ENCODE data around the gene PMAIP1.

The PMAIP1 gene

GRCh38 chr18:59911600-59911999 lies 11.8 kb downstream of the PMAIP1 start:
- POLR2A ChIA-PET, result no interaction called here
- Histone ChIP-seq H3K36me3 (ENCODE audit: control insufficient read depth in 4 of 4, insufficient read depth in 4 of 4, low read length in 3 of 4) (no peaks in the 10 kb centered on the region), H3K9me3 (ENCODE audit: control extremely low read depth in 1 of 5, control insufficient read depth in 4 of 5, insufficient read depth in 2 of 5, low read depth in 1 of 5, low read length in 4 of 5) (peaks cover 0 to 4% (median 0%) of the 10 kb centered on the region in 5 experiments), H3K27ac (ENCODE audit: insufficient read depth in 1 of 2, low read depth in 1 of 2, low read length in 2 of 2, poor library complexity in 1 of 2, severe bottlenecking in 2 of 2) (peak overlapping the region in 1 of 2 experiments; percentile 17), H3K4me1 (ENCODE audit: control extremely low read depth in 1 of 4, control insufficient read depth in 4 of 4, insufficient read depth in 4 of 4, low read length in 3 of 4) (peaks cover 5 to 35% (median 16%) of the 10 kb centered on the region in 4 experiments), H3K27me3 (replicated peaks in 2 of 5; ENCODE audit: control insufficient read depth in 4 of 5, insufficient read depth in 5 of 5, low read length in 4 of 5) (no peaks in the 10 kb centered on the region), H3K4me3 (ENCODE audit: control insufficient read depth in 1 of 7, extremely low read depth in 1 of 7, insufficient read depth in 4 of 7, low read depth in 2 of 7, low read length in 6 of 7) (no peak overlapping the region)
- peak in 1 of 3 donors; percentile 50 for DNase-seq
- CTCF ChIA-PET, result interaction anchor here (1.3 kb wide), 1 partner anchor 11 kb away, joined by 3 read pairs; no protein-coding TSS in a partner anchor

GRCh38 chr18:59912007-59912550 lies 12.3 kb downstream of the PMAIP1 start:
- CTCF ChIA-PET, result interaction anchor here (1.1 kb wide), 1 partner anchor 33 kb away, joined by 3 read pairs; no protein-coding TSS in a partner anchor
- DNase-seq, result no peak
- H3K4me1 ChIP-seq (ENCODE audit: control extremely low read depth in 1 of 4, control insufficient read depth in 4 of 4, insufficient read depth in 4 of 4, low read length in 3 of 4), result peaks cover 5 to 35% (median 14%) of the 10 kb centered on the region in 4 experiments
- H3K27me3 ChIP-seq (replicated peaks in 2 of 5; ENCODE audit: control insufficient read depth in 4 of 5, insufficient read depth in 5 of 5, low read length in 4 of 5), result no peaks in the 10 kb centered on the region
- no peaks in the 10 kb centered on the region for H3K36me3 ChIP-seq (ENCODE audit: control insufficient read depth in 4 of 4, insufficient read depth in 4 of 4, low read length in 3 of 4)
- H3K4me3 ChIP-seq (ENCODE audit: control insufficient read depth in 1 of 7, extremely low read depth in 1 of 7, insufficient read depth in 4 of 7, low read depth in 2 of 7, low read length in 6 of 7), result no peak overlapping the region
- POLR2A ChIA-PET, result no interaction called here
- H3K27ac ChIP-seq (ENCODE audit: insufficient read depth in 1 of 2, low read depth in 1 of 2, low read length in 2 of 2, poor library complexity in 1 of 2, severe bottlenecking in 2 of 2), result no peak overlapping the region
- WGBS (ENCODE audit: insufficient coverage), result 82% methylated on average over 1 of the region's 2 CpGs
- peaks cover 0 to 4% (median 0%) of the 10 kb centered on the region in 5 experiments for H3K9me3 ChIP-seq (ENCODE audit: control extremely low read depth in 1 of 5, control insufficient read depth in 4 of 5, insufficient read depth in 2 of 5, low read depth in 1 of 5, low read length in 4 of 5)

GRCh38 chr18:59915606-59916005 lies 15.8 kb downstream of the PMAIP1 start:
- ChIA-PET POLR2A (no interaction called here), CTCF (interaction anchor here (0.7 kb wide), 1 partner anchor 9 kb away, joined by 3 read pairs; no protein-coding TSS in a partner anchor)
- 94% methylated on average over 4 of the region's 6 CpGs for WGBS (ENCODE audit: insufficient coverage)
- H3K36me3 ChIP-seq (ENCODE audit: control insufficient read depth in 4 of 4, insufficient read depth in 4 of 4, low read length in 3 of 4), result no peaks in the 10 kb centered on the region
- no peak overlapping the region for H3K4me3 ChIP-seq (ENCODE audit: control insufficient read depth in 1 of 7, extremely low read depth in 1 of 7, insufficient read depth in 4 of 7, low read depth in 2 of 7, low read length in 6 of 7)
- no peaks in the 10 kb centered on the region for H3K27me3 ChIP-seq (replicated peaks in 2 of 5; ENCODE audit: control insufficient read depth in 4 of 5, insufficient read depth in 5 of 5, low read length in 4 of 5)
- no peak overlapping the region for H3K27ac ChIP-seq (ENCODE audit: insufficient read depth in 1 of 2, low read depth in 1 of 2, low read length in 2 of 2, poor library complexity in 1 of 2, severe bottlenecking in 2 of 2)
- H3K9me3 ChIP-seq (ENCODE audit: control extremely low read depth in 1 of 5, control insufficient read depth in 4 of 5, insufficient read depth in 2 of 5, low read depth in 1 of 5, low read length in 4 of 5), result peaks cover 0 to 4% (median 0%) of the 10 kb centered on the region in 5 experiments
- no peak for DNase-seq
- H3K4me1 ChIP-seq (ENCODE audit: control extremely low read depth in 1 of 4, control insufficient read depth in 4 of 4, insufficient read depth in 4 of 4, low read length in 3 of 4), result peaks cover 16 to 45% (median 30%) of the 10 kb centered on the region in 4 experiments

- no peaks in the 10 kb centered on the region for H3K36me3 ChIP-seq (ENCODE audit: control insufficient read depth in 4 of 4, insufficient read depth in 4 of 4, low read length in 3 of 4)
- no peak overlapping the region for H3K4me3 ChIP-seq (ENCODE audit: control insufficient read depth in 1 of 7, extremely low read depth in 1 of 7, insufficient read depth in 4 of 7, low read depth in 2 of 7, low read length in 6 of 7)
- POLR2A ChIA-PET, result no interaction called here
- no peak for DNase-seq
- no peaks in the 10 kb centered on the region for H3K27me3 ChIP-seq (replicated peaks in 2 of 5; ENCODE audit: control insufficient read depth in 4 of 5, insufficient read depth in 5 of 5, low read length in 4 of 5)
- WGBS (ENCODE audit: insufficient coverage), result 90% methylated on average over 2 of the region's 3 CpGs
- peaks cover 19 to 51% (median 37%) of the 10 kb centered on the region in 4 experiments for H3K4me1 ChIP-seq (ENCODE audit: control extremely low read depth in 1 of 4, control insufficient read depth in 4 of 4, insufficient read depth in 4 of 4, low read length in 3 of 4)
- no peak overlapping the region for H3K27ac ChIP-seq (ENCODE audit: insufficient read depth in 1 of 2, low read depth in 1 of 2, low read length in 2 of 2, poor library complexity in 1 of 2, severe bottlenecking in 2 of 2)
- CTCF ChIA-PET, result interaction anchor here (1.0 kb wide), 2 partner anchors 8 to 48 kb away, joined by 3 to 4 read pairs; no protein-coding TSS in a partner anchor
- H3K9me3 ChIP-seq (ENCODE audit: control extremely low read depth in 1 of 5, control insufficient read depth in 4 of 5, insufficient read depth in 2 of 5, low read depth in 1 of 5, low read length in 4 of 5), result peaks cover 0 to 4% (median 0%) of the 10 kb centered on the region in 5 experiments
These were observed 16.9 kb downstream of the PMAIP1 start for GRCh38 chr18:59916746-59917145.

- Histone ChIP-seq H3K27ac (ENCODE audit: insufficient read depth in 1 of 2, low read depth in 1 of 2, low read length in 2 of 2, poor library complexity in 1 of 2, severe bottlenecking in 2 of 2) (peak overlapping the region in 1 of 2 experiments; percentile 64), H3K4me3 (ENCODE audit: control insufficient read depth in 1 of 7, extremely low read depth in 1 of 7, insufficient read depth in 4 of 7, low read depth in 2 of 7, low read length in 6 of 7) (peak overlapping the region in 3 of 7 experiments; percentile 31 to 36 (median 33)), H3K9me3 (ENCODE audit: control extremely low read depth in 1 of 5, control insufficient read depth in 4 of 5, insufficient read depth in 2 of 5, low read depth in 1 of 5, low read length in 4 of 5) (peaks cover 0 to 4% (median 0%) of the 10 kb centered on the region in 5 experiments), H3K36me3 (ENCODE audit: control insufficient read depth in 4 of 4, insufficient read depth in 4 of 4, low read length in 3 of 4) (no peaks in the 10 kb centered on the region), H3K4me1 (ENCODE audit: control extremely low read depth in 1 of 4, control insufficient read depth in 4 of 4, insufficient read depth in 4 of 4, low read length in 3 of 4) (peaks cover 21 to 55% (median 43%) of the 10 kb centered on the region in 4 experiments), H3K27me3 (replicated peaks in 2 of 5; ENCODE audit: control insufficient read depth in 4 of 5, insufficient read depth in 5 of 5, low read length in 4 of 5) (no peaks in the 10 kb centered on the region)
- ChIA-PET POLR2A (no interaction called here), CTCF (interaction anchor here (1.0 to 2.2 kb wide), 5 partner anchors 9 to 79 kb away, joined by 3 to 6 read pairs (median 4); no protein-coding TSS in a partner anchor)
- peak; percentile 90 to 97 (median 97) for DNase-seq
- WGBS (ENCODE audit: insufficient coverage), result 20% methylated on average over 5 of the region's 5 CpGs
These were observed 17.6 kb downstream of the PMAIP1 start for GRCh38 chr18:59917422-59917821.

- WGBS (ENCODE audit: insufficient coverage), result 7% methylated on average over 7 of the region's 9 CpGs
- H3K27ac ChIP-seq (ENCODE audit: insufficient read depth in 1 of 2, low read depth in 1 of 2, low read length in 2 of 2, poor library complexity in 1 of 2, severe bottlenecking in 2 of 2), result peak overlapping the region in 1 of 2 experiments; percentile 64
- ChIA-PET CTCF (interaction anchor here (0.6 to 2.2 kb wide), 11 partner anchors 9 to 78 kb away, joined by 3 to 11 read pairs (median 5); no protein-coding TSS in a partner anchor), POLR2A (interaction anchor here (1.0 to 1.4 kb wide), 3 partner anchors 13 to 33 kb away, joined by 4 to 7 read pairs (median 5); partner anchors contain the start of gene PMAIP1)
- no peaks in the 10 kb centered on the region for H3K9me3 ChIP-seq (ENCODE audit: control extremely low read depth in 1 of 5, control insufficient read depth in 4 of 5, insufficient read depth in 2 of 5, low read depth in 1 of 5, low read length in 4 of 5)
- peak overlapping the region in 5 of 7 experiments; percentile 28 to 56 (median 35) for H3K4me3 ChIP-seq (ENCODE audit: control insufficient read depth in 1 of 7, extremely low read depth in 1 of 7, insufficient read depth in 4 of 7, low read depth in 2 of 7, low read length in 6 of 7)
- peaks cover 21 to 61% (median 43%) of the 10 kb centered on the region in 4 experiments for H3K4me1 ChIP-seq (ENCODE audit: control extremely low read depth in 1 of 4, control insufficient read depth in 4 of 4, insufficient read depth in 4 of 4, low read length in 3 of 4)
- H3K27me3 ChIP-seq (replicated peaks in 2 of 5; ENCODE audit: control insufficient read depth in 4 of 5, insufficient read depth in 5 of 5, low read length in 4 of 5), result no peaks in the 10 kb centered on the region
- no peaks in the 10 kb centered on the region for H3K36me3 ChIP-seq (ENCODE audit: control insufficient read depth in 4 of 4, insufficient read depth in 4 of 4, low read length in 3 of 4)
- peak; percentile 80 to 97 (median 94) for DNase-seq
These were observed 18.5 kb downstream of the PMAIP1 start for GRCh38 chr18:59918320-59918755.

- 96% methylated on average over 5 of the region's 6 CpGs for WGBS (ENCODE audit: insufficient coverage)
- Histone ChIP-seq H3K27ac (ENCODE audit: insufficient read depth in 1 of 2, low read depth in 1 of 2, low read length in 2 of 2, poor library complexity in 1 of 2, severe bottlenecking in 2 of 2) (peak overlapping the region in 1 of 2 experiments; percentile 64), H3K9me3 (ENCODE audit: control extremely low read depth in 1 of 5, control insufficient read depth in 4 of 5, insufficient read depth in 2 of 5, low read depth in 1 of 5, low read length in 4 of 5) (no peaks in the 10 kb centered on the region), H3K36me3 (ENCODE audit: control insufficient read depth in 4 of 4, insufficient read depth in 4 of 4, low read length in 3 of 4) (no peaks in the 10 kb centered on the region), H3K27me3 (replicated peaks in 2 of 5; ENCODE audit: control insufficient read depth in 4 of 5, insufficient read depth in 5 of 5, low read length in 4 of 5) (no peaks in the 10 kb centered on the region), H3K4me3 (ENCODE audit: control insufficient read depth in 1 of 7, extremely low read depth in 1 of 7, insufficient read depth in 4 of 7, low read depth in 2 of 7, low read length in 6 of 7) (peak overlapping the region in 1 of 7 experiments; percentile 28), H3K4me1 (ENCODE audit: control extremely low read depth in 1 of 4, control insufficient read depth in 4 of 4, insufficient read depth in 4 of 4, low read length in 3 of 4) (peaks cover 21 to 67% (median 44%) of the 10 kb centered on the region in 4 experiments)
- CTCF ChIA-PET, result interaction anchor here (0.6 to 3.3 kb wide), 11 partner anchors 11 to 77 kb away, joined by 3 to 12 read pairs (median 5); no protein-coding TSS in a partner anchor
- POLR2A ChIA-PET, result interaction anchor here (1.4 kb wide), 1 partner anchor 14 kb away, joined by 7 read pairs; no protein-coding TSS in a partner anchor
- no peak for DNase-seq
These were observed 19.2 kb downstream of the PMAIP1 start for GRCh38 chr18:59918997-59919396.
